ENCODE data around the gene POLL.

GRCh38 chr10:101585841-101586240 is 2.2 kb downstream of the POLL start:
- TF ChIP-seq CTCF (IDR thresholded peaks at IDR 0.05), result no peak
- TF ChIP-seq POLR2A (IDR thresholded peaks at IDR 0.05), result no peak
- TF ChIP-seq EP300 (IDR thresholded peaks at IDR 0.05), result no peak
- TF ChIP-seq POLR2AphosphoS5 (IDR thresholded peaks at IDR 0.05), result no peak
